Measurements from ENCODE around the gene TGM1. TPM values are rescaled to one million over a fixed set of nuclear protein-coding genes. Genes with fewer than 3 reads are reported as not detected.

TGM1 gene
- total and polyA plus RNA-seq, 2 donors (not counting 1 experiment from before 2014, with no cell fraction given): 0.83 to 1.4 TPM

- Histone ChIP-seq H3K4me2 (ENCODE audit: extremely low read depth, insufficient read depth, low read length) (peak within 1 kb of the TSS; percentile 98), H3K4me3 (replicated peaks in 1 of 4; ENCODE audit: control extremely low read depth in 1 of 4, insufficient read depth in 1 of 4, low read depth in 3 of 4, low read length in 4 of 4) (peak within 1 kb of the TSS; percentile 80 to 96 (median 84)), H3K27me3 (ENCODE audit: control insufficient read depth, insufficient read depth, low read length) (no peaks in the 10 kb centered on the region), H3K9ac (ENCODE audit: insufficient read depth, low read length) (peak within 1 kb of the TSS; percentile 99), H3K79me2 (ENCODE audit: control insufficient read depth, insufficient read depth, low read length) (peaks cover 3% of the 10 kb centered on the region), H3K9me3 (ENCODE audit: control insufficient read depth, insufficient read depth, low read depth, low read length) (no peaks in the 10 kb centered on the region), H3K27ac (ENCODE audit: insufficient read depth, low read length) (peak within 1 kb of the TSS; percentile 99), H3K36me3 (ENCODE audit: control insufficient read depth, insufficient read depth, low read length) (peaks cover 11% of the 10 kb centered on the region), H4K20me1 (ENCODE audit: control insufficient read depth, extremely low read depth, insufficient read depth, low read length) (no peaks in the 10 kb centered on the region), H3K4me1 (ENCODE audit: control insufficient read depth, extremely low read depth, insufficient read depth, low read length) (peaks cover 9% of the 10 kb centered on the region), H2AFZ (ENCODE audit: low read length) (peak within 1 kb of the TSS; percentile 97)
- TF ChIP-seq CTCF (conservative IDR thresholded peaks at IDR 0.05 in 1 of 2, IDR thresholded peaks at IDR 0.05 in 1 of 2; ENCODE audit: low read depth in 1 of 2, low read length in 2 of 2) (peak in 1 of 2 donors; percentile 33), EZH2 (IDR thresholded peaks at IDR 0.05; ENCODE audit: low read length, missing control alignments) (no peak)
- peak; percentile 98 to 99 for DNase-seq (ENCODE audit: low read depth in 2 of 2)
Measured at GRCh38 chr14:24212924-24213865, 49.8 kb downstream of the TGM1 start, which contains the start of gene CHMP4A. CHMP4A (minus strand) TSS chr14:24213488; CDS start chr14:24213439, 49 bp downstream.

- Histone ChIP-seq H3K4me3 (replicated peaks in 1 of 4; ENCODE audit: control extremely low read depth in 1 of 4, insufficient read depth in 1 of 4, low read depth in 3 of 4, low read length in 4 of 4) (no peak overlapping the region), H3K36me3 (ENCODE audit: control insufficient read depth, insufficient read depth, low read length) (peaks cover 15% of the 10 kb centered on the region), H3K4me2 (ENCODE audit: extremely low read depth, insufficient read depth, low read length) (no peak overlapping the region), H3K27me3 (ENCODE audit: control insufficient read depth, insufficient read depth, low read length) (no peaks in the 10 kb centered on the region), H4K20me1 (ENCODE audit: control insufficient read depth, extremely low read depth, insufficient read depth, low read length) (no peaks in the 10 kb centered on the region), H2AFZ (ENCODE audit: low read length) (no peak overlapping the region), H3K9ac (ENCODE audit: insufficient read depth, low read length) (no peak overlapping the region), H3K4me1 (ENCODE audit: control insufficient read depth, extremely low read depth, insufficient read depth, low read length) (peaks cover 9% of the 10 kb centered on the region), H3K9me3 (ENCODE audit: control insufficient read depth, insufficient read depth, low read depth, low read length) (no peaks in the 10 kb centered on the region), H3K79me2 (ENCODE audit: control insufficient read depth, insufficient read depth, low read length) (peaks cover 3% of the 10 kb centered on the region), H3K27ac (ENCODE audit: insufficient read depth, low read length) (no peak overlapping the region)
- TF ChIP-seq EZH2 (IDR thresholded peaks at IDR 0.05; ENCODE audit: low read length, missing control alignments) (no peak), CTCF (conservative IDR thresholded peaks at IDR 0.05 in 1 of 2, IDR thresholded peaks at IDR 0.05 in 1 of 2; ENCODE audit: low read depth in 1 of 2, low read length in 2 of 2) (no peak)
- no peak for DNase-seq (ENCODE audit: low read depth in 2 of 2)
Measured at GRCh38 chr14:24211311-24211710, 51.7 kb downstream of the TGM1 start.

GRCh38 chr14:24207625-24208024 is 55.4 kb downstream of the TGM1 start:
- no peak overlapping the region for H3K27ac ChIP-seq (ENCODE audit: insufficient read depth, low read length)
- no peak for DNase-seq (ENCODE audit: low read depth in 2 of 2)
- no peaks in the 10 kb centered on the region for H3K27me3 ChIP-seq (ENCODE audit: control insufficient read depth, insufficient read depth, low read length)
- peaks cover 22% of the 10 kb centered on the region for H3K36me3 ChIP-seq (ENCODE audit: control insufficient read depth, insufficient read depth, low read length)
- no peaks in the 10 kb centered on the region for H4K20me1 ChIP-seq (ENCODE audit: control insufficient read depth, extremely low read depth, insufficient read depth, low read length)
- H2AFZ ChIP-seq (ENCODE audit: low read length): no peak overlapping the region
- TF ChIP-seq EZH2 (IDR thresholded peaks at IDR 0.05; ENCODE audit: low read length, missing control alignments) (no peak), CTCF (conservative IDR thresholded peaks at IDR 0.05 in 1 of 2, IDR thresholded peaks at IDR 0.05 in 1 of 2; ENCODE audit: low read depth in 1 of 2, low read length in 2 of 2) (no peak)
- H3K4me2 ChIP-seq (ENCODE audit: extremely low read depth, insufficient read depth, low read length): no peak overlapping the region
- H3K79me2 ChIP-seq (ENCODE audit: control insufficient read depth, insufficient read depth, low read length): peaks cover 3% of the 10 kb centered on the region
- no peak overlapping the region for H3K9ac ChIP-seq (ENCODE audit: insufficient read depth, low read length)
- no peaks in the 10 kb centered on the region for H3K9me3 ChIP-seq (ENCODE audit: control insufficient read depth, insufficient read depth, low read depth, low read length)
- H3K4me3 ChIP-seq (replicated peaks in 1 of 4; ENCODE audit: control extremely low read depth in 1 of 4, insufficient read depth in 1 of 4, low read depth in 3 of 4, low read length in 4 of 4): no peak overlapping the region
- peaks cover 2% of the 10 kb centered on the region for H3K4me1 ChIP-seq (ENCODE audit: control insufficient read depth, extremely low read depth, insufficient read depth, low read length)
